Neural cell (in vitro differentiated cells): Measurements from ENCODE around the gene NR2F6. TPM values are rescaled to one million over a fixed set of nuclear protein-coding genes. Genes with fewer than 3 reads are reported as not detected.

Experiments used
- H2AFZ ChIP-seq: fragments of 200-600, 300-800 bp; sonication (generic), shearing (Covaris generic); 2 replicates; pipeline ENCODE4 v1.6.0; 2014; ENCODE audit warnings: low read depth, mild to moderate bottlenecking, antibody characterized with exemption, low read length, moderate library complexity
- H3F3A ChIP-seq: fragments of 200-600 bp; shearing (Covaris generic); 2 replicates; pipeline ENCODE4 v1.6.1; 2016; ENCODE audit warnings: mild to moderate bottlenecking, moderate library complexity, mixed read lengths, antibody characterized with exemption, low read length; ENCODE audit not compliant: insufficient read depth, poor library complexity, severe bottlenecking
- H3K27ac ChIP-seq: fragments of 200-600, 300-800 bp; sonication (generic), shearing (Covaris generic); 2 replicates; pipeline ENCODE4 v1.5.1; 2014; ENCODE audit warnings: mild to moderate bottlenecking, low read length, moderate library complexity
- H3K27me3 ChIP-seq: fragments of 300-800, 200-600 bp; sonication (generic), shearing (Covaris generic); 2 replicates; pipeline ENCODE4 v1.6.0; 2014; ENCODE audit warnings: mild to moderate bottlenecking, low read depth, low read length, moderate library complexity; ENCODE audit not compliant: insufficient read depth
- H3K36me3 ChIP-seq: fragments of 300-800, 200-600 bp; sonication (generic), shearing (Covaris generic); 2 replicates; pipeline ENCODE4 v1.5.1; 2014; ENCODE audit warnings: mild to moderate bottlenecking, antibody characterized with exemption, low read length, moderate library complexity; ENCODE audit not compliant: insufficient read depth
- H3K4me2 ChIP-seq: fragments of 300-800, 200-600 bp; sonication (generic), shearing (Covaris generic); 2 replicates; pipeline ENCODE4 v1.6.0; 2014; ENCODE audit warnings: mild to moderate bottlenecking, low read length
- H3K4me3 ChIP-seq: fragments of 300-800, 200-600 bp; sonication (generic), shearing (Covaris generic); 2 replicates; pipeline ENCODE4 v1.5.1; 2014; ENCODE audit warnings: mild to moderate bottlenecking, low read length, moderate library complexity
- H3K79me2 ChIP-seq: fragments of 200-600 bp; shearing (Covaris generic); replicated peaks from 2 replicates; pipeline ENCODE4 v1.6.0; 2014; ENCODE audit warnings: mild to moderate bottlenecking, low read length, moderate library complexity; ENCODE audit not compliant: insufficient read depth
- H3K9ac ChIP-seq: fragments of 300-800, 200-600 bp; sonication (generic), shearing (Covaris generic); 2 replicates; pipeline ENCODE4 v1.6.1; 2016; ENCODE audit warnings: mild to moderate bottlenecking, low read length, mixed read lengths
- H3K9me2 ChIP-seq: fragments of 200-600 bp; shearing (Covaris generic); 2 replicates; pipeline ENCODE4 v1.6.1; 2016; ENCODE audit warnings: mild to moderate bottlenecking, low read length, mixed read lengths; ENCODE audit not compliant: insufficient read depth
- H3K9me3 ChIP-seq: fragments of 200-600, 300-800 bp; sonication (generic), shearing (Covaris generic); 2 replicates; pipeline ENCODE4 v1.6.1; 2016; ENCODE audit warnings: mild to moderate bottlenecking, mixed run types, low read length, moderate library complexity, mixed read lengths
- H4K20me1 ChIP-seq: fragments of 200-600 bp; shearing (Covaris generic); 2 replicates; pipeline ENCODE4 v1.6.1; 2016; ENCODE audit warnings: mild to moderate bottlenecking, mixed run types; ENCODE audit not compliant: insufficient read depth
- EP300 ChIP-seq: fragments of 450-650 bp; conservative IDR thresholded peaks from 2 replicates; pipeline ENCODE4 v1.6.1; 2014; ENCODE audit warnings: antibody characterized with exemption, mild to moderate bottlenecking, moderate library complexity; ENCODE audit not compliant: poor library complexity, severe bottlenecking
- EZH2 ChIP-seq: fragments of 200-600, 300-800 bp; shearing (Covaris generic), sonication (generic); IDR thresholded peaks from 2 replicates; pipeline ENCODE4 v1.6.1; 2014; ENCODE audit warnings: antibody characterized with exemption, low read length, borderline replicate concordance, mild to moderate bottlenecking; ENCODE audit not compliant: insufficient read depth, poor library complexity, severe bottlenecking
- POLR2AphosphoS5 ChIP-seq: IDR thresholded peaks from 2 replicates; pipeline ENCODE4 v1.6.1; 2012
- RAD21 ChIP-seq: fragments of 450-650 bp; conservative IDR thresholded peaks from 2 replicates; pipeline ENCODE4 v1.6.1; 2014; ENCODE audit warnings: antibody characterized with exemption, mild to moderate bottlenecking, moderate library complexity
- TAF1 ChIP-seq: IDR thresholded peaks from 2 replicates; pipeline ENCODE4 v1.6.1; 2012; ENCODE audit warnings: low read depth
- polyA plus RNA-seq: library from polyadenylated mRNA; depleted of rRNA; stranded (reverse); fragments of >200 nt; gene quantifications from 2 replicates; pipeline ENCODE4 v1.2.3, GENCODE V29; 2014
- TF ChIP-seq, protein P1 (sequence below): fragments of 450-650 bp; IDR thresholded peaks from 2 replicates; pipeline ENCODE4 v1.5.1; 2014; ENCODE audit warnings: antibody characterized with exemption, mild to moderate bottlenecking, moderate library complexity; ENCODE audit not compliant: poor library complexity, severe bottlenecking
- TF ChIP-seq, protein P2 (sequence below): IDR thresholded peaks from 2 replicates; pipeline ENCODE4 v1.6.1; 2012; ENCODE audit warnings: borderline replicate concordance

The NR2F6 gene
- polyA plus RNA-seq, 1 donor from 2014 or later: 26.9 TPM

DNA sequence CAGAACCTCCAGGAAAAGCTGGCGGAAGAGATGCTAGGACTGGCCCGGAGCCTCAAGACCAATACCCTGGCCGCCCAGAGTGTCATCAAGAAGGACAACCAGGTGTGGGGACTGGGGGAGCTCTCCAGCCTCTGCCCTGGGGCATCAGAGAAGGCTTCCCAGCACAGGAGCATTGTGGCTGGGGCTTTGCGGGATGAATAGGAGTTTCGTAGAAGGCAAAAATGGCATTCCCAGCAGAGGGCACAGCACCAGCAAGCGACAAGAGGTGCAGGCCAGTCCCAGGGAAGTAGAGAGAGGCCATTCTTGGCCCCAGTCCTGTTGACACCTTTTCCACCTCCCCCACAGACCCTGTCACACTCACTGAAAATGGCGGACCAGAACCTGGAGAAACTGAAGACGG, 26.4 kb downstream of the NR2F6 start:
- H3K9me3 ChIP-seq: no peaks in the 10 kb centered on the region
- no peak overlapping the region for H3K4me2 ChIP-seq
- H3K4me3 ChIP-seq: no peak overlapping the region
- no peaks in the 10 kb centered on the region for H4K20me1 ChIP-seq
- H2AFZ ChIP-seq: no peak overlapping the region
- H3K9me2 ChIP-seq: no peaks in the 10 kb centered on the region
- no peak for TF ChIP-seq EZH2
- H3F3A ChIP-seq: no peaks in the 10 kb centered on the region
- no peaks in the 10 kb centered on the region for H3K79me2 ChIP-seq
- H3K27me3 ChIP-seq: no peaks in the 10 kb centered on the region
- no peak overlapping the region for H3K9ac ChIP-seq
- H3K27ac ChIP-seq: no peak overlapping the region
- no peaks in the 10 kb centered on the region for H3K36me3 ChIP-seq

GRCh38 chr19:17216058-17216670, 29.6 kb downstream of the NR2F6 start:
- Histone ChIP-seq H4K20me1 (no peaks in the 10 kb centered on the region), H3K27me3 (no peaks in the 10 kb centered on the region), H3K4me2 (peak overlapping the region; percentile 32), H2AFZ (no peak overlapping the region), H3K9ac (peak overlapping the region; percentile 83), H3K36me3 (no peaks in the 10 kb centered on the region), H3K9me2 (no peaks in the 10 kb centered on the region), H3K4me3 (peak overlapping the region; percentile 74), H3K9me3 (no peaks in the 10 kb centered on the region), H3K27ac (no peak overlapping the region), H3F3A (no peaks in the 10 kb centered on the region), H3K79me2 (no peaks in the 10 kb centered on the region)
- no peak for TF ChIP-seq POLR2AphosphoS5
- TF ChIP-seq RAD21: no peak
- TF ChIP-seq TAF1: no peak
- TF ChIP-seq EP300: no peak
- TF ChIP-seq, protein P1, sequence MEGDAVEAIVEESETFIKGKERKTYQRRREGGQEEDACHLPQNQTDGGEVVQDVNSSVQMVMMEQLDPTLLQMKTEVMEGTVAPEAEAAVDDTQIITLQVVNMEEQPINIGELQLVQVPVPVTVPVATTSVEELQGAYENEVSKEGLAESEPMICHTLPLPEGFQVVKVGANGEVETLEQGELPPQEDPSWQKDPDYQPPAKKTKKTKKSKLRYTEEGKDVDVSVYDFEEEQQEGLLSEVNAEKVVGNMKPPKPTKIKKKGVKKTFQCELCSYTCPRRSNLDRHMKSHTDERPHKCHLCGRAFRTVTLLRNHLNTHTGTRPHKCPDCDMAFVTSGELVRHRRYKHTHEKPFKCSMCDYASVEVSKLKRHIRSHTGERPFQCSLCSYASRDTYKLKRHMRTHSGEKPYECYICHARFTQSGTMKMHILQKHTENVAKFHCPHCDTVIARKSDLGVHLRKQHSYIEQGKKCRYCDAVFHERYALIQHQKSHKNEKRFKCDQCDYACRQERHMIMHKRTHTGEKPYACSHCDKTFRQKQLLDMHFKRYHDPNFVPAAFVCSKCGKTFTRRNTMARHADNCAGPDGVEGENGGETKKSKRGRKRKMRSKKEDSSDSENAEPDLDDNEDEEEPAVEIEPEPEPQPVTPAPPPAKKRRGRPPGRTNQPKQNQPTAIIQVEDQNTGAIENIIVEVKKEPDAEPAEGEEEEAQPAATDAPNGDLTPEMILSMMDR: no peak
- TF ChIP-seq, protein P2, sequence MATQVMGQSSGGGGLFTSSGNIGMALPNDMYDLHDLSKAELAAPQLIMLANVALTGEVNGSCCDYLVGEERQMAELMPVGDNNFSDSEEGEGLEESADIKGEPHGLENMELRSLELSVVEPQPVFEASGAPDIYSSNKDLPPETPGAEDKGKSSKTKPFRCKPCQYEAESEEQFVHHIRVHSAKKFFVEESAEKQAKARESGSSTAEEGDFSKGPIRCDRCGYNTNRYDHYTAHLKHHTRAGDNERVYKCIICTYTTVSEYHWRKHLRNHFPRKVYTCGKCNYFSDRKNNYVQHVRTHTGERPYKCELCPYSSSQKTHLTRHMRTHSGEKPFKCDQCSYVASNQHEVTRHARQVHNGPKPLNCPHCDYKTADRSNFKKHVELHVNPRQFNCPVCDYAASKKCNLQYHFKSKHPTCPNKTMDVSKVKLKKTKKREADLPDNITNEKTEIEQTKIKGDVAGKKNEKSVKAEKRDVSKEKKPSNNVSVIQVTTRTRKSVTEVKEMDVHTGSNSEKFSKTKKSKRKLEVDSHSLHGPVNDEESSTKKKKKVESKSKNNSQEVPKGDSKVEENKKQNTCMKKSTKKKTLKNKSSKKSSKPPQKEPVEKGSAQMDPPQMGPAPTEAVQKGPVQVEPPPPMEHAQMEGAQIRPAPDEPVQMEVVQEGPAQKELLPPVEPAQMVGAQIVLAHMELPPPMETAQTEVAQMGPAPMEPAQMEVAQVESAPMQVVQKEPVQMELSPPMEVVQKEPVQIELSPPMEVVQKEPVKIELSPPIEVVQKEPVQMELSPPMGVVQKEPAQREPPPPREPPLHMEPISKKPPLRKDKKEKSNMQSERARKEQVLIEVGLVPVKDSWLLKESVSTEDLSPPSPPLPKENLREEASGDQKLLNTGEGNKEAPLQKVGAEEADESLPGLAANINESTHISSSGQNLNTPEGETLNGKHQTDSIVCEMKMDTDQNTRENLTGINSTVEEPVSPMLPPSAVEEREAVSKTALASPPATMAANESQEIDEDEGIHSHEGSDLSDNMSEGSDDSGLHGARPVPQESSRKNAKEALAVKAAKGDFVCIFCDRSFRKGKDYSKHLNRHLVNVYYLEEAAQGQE: no peak
